GM23338 (cell line): ENCODE results near the gene CAMP.
"Not testable (repeated sequence)": the region's sequence is repeated elsewhere in the genome, so short reads cannot be mapped to it uniquely, and the experiment has no call there.

ENCODE experiments used
- CREB1 ChIP-seq: fragments of 250-450 bp; sonication (Bioruptor Pico); IDR thresholded peaks from 2 replicates; pipeline ENCODE4 v1.5.0; 2020; ENCODE audit warnings: low read depth, mild to moderate bottlenecking, moderate library complexity
- EZH2 ChIP-seq: fragments of 200-600 bp; sonication (generic); IDR thresholded peaks from one replicate; pipeline ENCODE4 v1.8.0; 2017; ENCODE audit warnings: antibody characterized with exemption, mild to moderate bottlenecking, low read depth; ENCODE audit not compliant: unreplicated experiment
- EZH2phosphoT487 ChIP-seq: fragments of 200-600 bp; sonication (generic); IDR thresholded peaks from one replicate; pipeline ENCODE4 v1.8.1; 2018; ENCODE audit warnings: antibody characterized with exemption; ENCODE audit not compliant: unreplicated experiment
- JUNB ChIP-seq: IDR thresholded peaks from one replicate; pipeline ENCODE4 v1.6.1; 2016; ENCODE audit warnings: antibody characterized with exemption; ENCODE audit not compliant: unreplicated experiment
- NANOG ChIP-seq: IDR thresholded peaks from 2 replicates; pipeline ENCODE4 v1.6.1; 2016; ENCODE audit warnings: antibody characterized with exemption, borderline replicate concordance
- POLR2AphosphoS5 ChIP-seq: IDR thresholded peaks from 2 replicates; pipeline ENCODE4 v1.6.1; 2016; ENCODE audit warnings: antibody characterized with exemption, low read depth
- STAT1 ChIP-seq: IDR thresholded peaks from one replicate; pipeline ENCODE4 v1.6.1; 2016; ENCODE audit warnings: antibody characterized with exemption; ENCODE audit not compliant: unreplicated experiment
- TF ChIP-seq, protein P1 (sequence below), 2 experiments: fragments of 200-600 bp in 1 of 2; sonication (generic) in 1 of 2; conservative IDR thresholded peaks; 2 replicates each; pipeline versions ENCODE4 v1.5.1 to v1.6.1; 2016 to 2017; ENCODE audit warnings: antibody characterized with exemption in 2 of 2, low read depth in 2 of 2, mild to moderate bottlenecking in 2 of 2, moderate library complexity in 1 of 2
- TF ChIP-seq, protein P2 (sequence below): IDR thresholded peaks from one replicate; pipeline ENCODE4 v1.6.1; 2018; ENCODE audit warnings: antibody characterized with exemption; ENCODE audit not compliant: unreplicated experiment
- TF ChIP-seq, protein P3 (sequence below): fragments of 250-450 bp; sonication (Bioruptor Pico); IDR thresholded peaks from 2 replicates; pipeline ENCODE4 v1.5.0; 2020; ENCODE audit warnings: mild to moderate bottlenecking, moderate library complexity

DNA sequence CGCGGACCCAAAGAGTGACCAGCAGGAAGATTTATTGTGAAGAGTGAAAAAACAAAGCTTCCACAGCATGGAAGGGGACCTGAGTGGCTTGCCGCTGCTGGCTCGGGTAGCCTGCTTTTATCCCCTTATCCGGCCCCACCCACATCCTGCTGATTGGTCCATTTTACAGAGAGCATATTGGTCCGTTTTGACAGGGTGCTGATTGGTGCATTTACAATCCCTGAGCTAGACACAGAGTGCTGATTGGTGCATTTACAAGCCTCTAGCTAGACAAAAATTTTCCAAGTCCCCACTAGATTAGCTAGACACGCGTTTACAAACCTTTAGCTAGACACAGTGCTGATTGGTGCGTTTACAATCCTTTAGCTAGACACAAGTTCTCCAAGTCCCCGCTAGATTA, 47.9 kb downstream of the CAMP start:
- TF ChIP-seq, protein P1, sequence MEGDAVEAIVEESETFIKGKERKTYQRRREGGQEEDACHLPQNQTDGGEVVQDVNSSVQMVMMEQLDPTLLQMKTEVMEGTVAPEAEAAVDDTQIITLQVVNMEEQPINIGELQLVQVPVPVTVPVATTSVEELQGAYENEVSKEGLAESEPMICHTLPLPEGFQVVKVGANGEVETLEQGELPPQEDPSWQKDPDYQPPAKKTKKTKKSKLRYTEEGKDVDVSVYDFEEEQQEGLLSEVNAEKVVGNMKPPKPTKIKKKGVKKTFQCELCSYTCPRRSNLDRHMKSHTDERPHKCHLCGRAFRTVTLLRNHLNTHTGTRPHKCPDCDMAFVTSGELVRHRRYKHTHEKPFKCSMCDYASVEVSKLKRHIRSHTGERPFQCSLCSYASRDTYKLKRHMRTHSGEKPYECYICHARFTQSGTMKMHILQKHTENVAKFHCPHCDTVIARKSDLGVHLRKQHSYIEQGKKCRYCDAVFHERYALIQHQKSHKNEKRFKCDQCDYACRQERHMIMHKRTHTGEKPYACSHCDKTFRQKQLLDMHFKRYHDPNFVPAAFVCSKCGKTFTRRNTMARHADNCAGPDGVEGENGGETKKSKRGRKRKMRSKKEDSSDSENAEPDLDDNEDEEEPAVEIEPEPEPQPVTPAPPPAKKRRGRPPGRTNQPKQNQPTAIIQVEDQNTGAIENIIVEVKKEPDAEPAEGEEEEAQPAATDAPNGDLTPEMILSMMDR (conservative IDR thresholded peaks at IDR 0.05; ENCODE audit: low read depth in 2 of 2), result not testable (repeated sequence)
- TF ChIP-seq EZH2phosphoT487; EZH2; CREB1 (CRISPR knock-in tag); POLR2AphosphoS5; JUNB; STAT1; NANOG: not testable (repeated sequence)
- TF ChIP-seq, protein P2, sequence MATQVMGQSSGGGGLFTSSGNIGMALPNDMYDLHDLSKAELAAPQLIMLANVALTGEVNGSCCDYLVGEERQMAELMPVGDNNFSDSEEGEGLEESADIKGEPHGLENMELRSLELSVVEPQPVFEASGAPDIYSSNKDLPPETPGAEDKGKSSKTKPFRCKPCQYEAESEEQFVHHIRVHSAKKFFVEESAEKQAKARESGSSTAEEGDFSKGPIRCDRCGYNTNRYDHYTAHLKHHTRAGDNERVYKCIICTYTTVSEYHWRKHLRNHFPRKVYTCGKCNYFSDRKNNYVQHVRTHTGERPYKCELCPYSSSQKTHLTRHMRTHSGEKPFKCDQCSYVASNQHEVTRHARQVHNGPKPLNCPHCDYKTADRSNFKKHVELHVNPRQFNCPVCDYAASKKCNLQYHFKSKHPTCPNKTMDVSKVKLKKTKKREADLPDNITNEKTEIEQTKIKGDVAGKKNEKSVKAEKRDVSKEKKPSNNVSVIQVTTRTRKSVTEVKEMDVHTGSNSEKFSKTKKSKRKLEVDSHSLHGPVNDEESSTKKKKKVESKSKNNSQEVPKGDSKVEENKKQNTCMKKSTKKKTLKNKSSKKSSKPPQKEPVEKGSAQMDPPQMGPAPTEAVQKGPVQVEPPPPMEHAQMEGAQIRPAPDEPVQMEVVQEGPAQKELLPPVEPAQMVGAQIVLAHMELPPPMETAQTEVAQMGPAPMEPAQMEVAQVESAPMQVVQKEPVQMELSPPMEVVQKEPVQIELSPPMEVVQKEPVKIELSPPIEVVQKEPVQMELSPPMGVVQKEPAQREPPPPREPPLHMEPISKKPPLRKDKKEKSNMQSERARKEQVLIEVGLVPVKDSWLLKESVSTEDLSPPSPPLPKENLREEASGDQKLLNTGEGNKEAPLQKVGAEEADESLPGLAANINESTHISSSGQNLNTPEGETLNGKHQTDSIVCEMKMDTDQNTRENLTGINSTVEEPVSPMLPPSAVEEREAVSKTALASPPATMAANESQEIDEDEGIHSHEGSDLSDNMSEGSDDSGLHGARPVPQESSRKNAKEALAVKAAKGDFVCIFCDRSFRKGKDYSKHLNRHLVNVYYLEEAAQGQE, result not testable (repeated sequence)
- TF ChIP-seq, protein P3, sequence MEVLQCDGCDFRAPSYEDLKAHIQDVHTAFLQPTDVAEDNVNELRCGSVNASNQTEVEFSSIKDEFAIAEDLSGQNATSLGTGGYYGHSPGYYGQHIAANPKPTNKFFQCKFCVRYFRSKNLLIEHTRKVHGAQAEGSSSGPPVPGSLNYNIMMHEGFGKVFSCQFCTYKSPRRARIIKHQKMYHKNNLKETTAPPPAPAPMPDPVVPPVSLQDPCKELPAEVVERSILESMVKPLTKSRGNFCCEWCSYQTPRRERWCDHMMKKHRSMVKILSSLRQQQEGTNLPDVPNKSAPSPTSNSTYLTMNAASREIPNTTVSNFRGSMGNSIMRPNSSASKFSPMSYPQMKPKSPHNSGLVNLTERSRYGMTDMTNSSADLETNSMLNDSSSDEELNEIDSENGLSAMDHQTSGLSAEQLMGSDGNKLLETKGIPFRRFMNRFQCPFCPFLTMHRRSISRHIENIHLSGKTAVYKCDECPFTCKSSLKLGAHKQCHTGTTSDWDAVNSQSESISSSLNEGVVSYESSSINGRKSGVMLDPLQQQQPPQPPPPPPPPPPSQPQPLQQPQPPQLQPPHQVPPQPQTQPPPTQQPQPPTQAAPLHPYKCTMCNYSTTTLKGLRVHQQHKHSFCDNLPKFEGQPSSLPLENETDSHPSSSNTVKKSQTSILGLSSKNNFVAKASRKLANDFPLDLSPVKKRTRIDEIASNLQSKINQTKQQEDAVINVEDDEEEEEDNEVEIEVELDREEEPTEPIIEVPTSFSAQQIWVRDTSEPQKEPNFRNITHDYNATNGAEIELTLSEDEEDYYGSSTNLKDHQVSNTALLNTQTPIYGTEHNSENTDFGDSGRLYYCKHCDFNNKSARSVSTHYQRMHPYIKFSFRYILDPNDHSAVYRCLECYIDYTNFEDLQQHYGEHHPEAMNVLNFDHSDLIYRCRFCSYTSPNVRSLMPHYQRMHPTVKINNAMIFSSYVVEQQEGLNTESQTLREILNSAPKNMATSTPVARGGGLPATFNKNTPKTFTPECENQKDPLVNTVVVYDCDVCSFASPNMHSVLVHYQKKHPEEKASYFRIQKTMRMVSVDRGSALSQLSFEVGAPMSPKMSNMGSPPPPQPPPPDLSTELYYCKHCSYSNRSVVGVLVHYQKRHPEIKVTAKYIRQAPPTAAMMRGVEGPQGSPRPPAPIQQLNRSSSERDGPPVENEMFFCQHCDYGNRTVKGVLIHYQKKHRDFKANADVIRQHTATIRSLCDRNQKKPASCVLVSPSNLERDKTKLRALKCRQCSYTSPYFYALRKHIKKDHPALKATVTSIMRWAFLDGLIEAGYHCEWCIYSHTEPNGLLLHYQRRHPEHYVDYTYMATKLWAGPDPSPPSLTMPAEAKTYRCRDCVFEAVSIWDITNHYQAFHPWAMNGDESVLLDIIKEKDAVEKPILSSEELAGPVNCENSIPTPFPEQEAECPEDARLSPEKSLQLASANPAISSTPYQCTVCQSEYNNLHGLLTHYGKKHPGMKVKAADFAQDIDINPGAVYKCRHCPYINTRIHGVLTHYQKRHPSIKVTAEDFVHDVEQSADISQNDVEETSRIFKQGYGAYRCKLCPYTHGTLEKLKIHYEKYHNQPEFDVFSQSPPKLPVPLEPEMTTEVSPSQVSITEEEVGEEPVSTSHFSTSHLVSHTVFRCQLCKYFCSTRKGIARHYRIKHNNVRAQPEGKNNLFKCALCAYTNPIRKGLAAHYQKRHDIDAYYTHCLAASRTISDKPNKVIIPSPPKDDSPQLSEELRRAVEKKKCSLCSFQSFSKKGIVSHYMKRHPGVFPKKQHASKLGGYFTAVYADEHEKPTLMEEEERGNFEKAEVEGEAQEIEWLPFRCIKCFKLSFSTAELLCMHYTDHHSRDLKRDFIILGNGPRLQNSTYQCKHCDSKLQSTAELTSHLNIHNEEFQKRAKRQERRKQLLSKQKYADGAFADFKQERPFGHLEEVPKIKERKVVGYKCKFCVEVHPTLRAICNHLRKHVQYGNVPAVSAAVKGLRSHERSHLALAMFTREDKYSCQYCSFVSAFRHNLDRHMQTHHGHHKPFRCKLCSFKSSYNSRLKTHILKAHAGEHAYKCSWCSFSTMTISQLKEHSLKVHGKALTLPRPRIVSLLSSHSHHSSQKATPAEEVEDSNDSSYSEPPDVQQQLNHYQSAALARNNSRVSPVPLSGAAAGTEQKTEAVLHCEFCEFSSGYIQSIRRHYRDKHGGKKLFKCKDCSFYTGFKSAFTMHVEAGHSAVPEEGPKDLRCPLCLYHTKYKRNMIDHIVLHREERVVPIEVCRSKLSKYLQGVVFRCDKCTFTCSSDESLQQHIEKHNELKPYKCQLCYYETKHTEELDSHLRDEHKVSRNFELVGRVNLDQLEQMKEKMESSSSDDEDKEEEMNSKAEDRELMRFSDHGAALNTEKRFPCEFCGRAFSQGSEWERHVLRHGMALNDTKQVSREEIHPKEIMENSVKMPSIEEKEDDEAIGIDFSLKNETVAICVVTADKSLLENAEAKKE (CRISPR knock-in tag), result not testable (repeated sequence)
